ENCODE measurements around the gene ESR2. TPM values are rescaled to one million over a fixed set of nuclear protein-coding genes. Genes with fewer than 3 reads are reported as not detected.
A peak's percentile ranks its signal among the peaks of the same experiment; 100 is the strongest.

The ESR2 gene
- total RNA-seq, 1 donor from 2014 or later = 0.30 TPM

- H3K4me3 ChIP-seq = no peak overlapping the region
- no peaks in the 10 kb centered on the region for H3K9me3 ChIP-seq
- H3K27ac ChIP-seq = no peak overlapping the region
- ATAC-seq (no peak), DNase-seq (no peak)
- TF ChIP-seq CTCF (IDR thresholded peaks at IDR 0.05) = no peak
- H3K4me1 ChIP-seq = peaks cover 13% of the 10 kb centered on the region
- H3K36me3 ChIP-seq = peaks cover 11% of the 10 kb centered on the region
- intact Hi-C loops (cut with DNase I) = no loop called here
- H3K27me3 ChIP-seq (ENCODE audit: low read depth) = no peaks in the 10 kb centered on the region
These were observed 91.5 kb downstream of the ESR2 start for GRCh38 chr14:64202716-64203115.

DNA sequence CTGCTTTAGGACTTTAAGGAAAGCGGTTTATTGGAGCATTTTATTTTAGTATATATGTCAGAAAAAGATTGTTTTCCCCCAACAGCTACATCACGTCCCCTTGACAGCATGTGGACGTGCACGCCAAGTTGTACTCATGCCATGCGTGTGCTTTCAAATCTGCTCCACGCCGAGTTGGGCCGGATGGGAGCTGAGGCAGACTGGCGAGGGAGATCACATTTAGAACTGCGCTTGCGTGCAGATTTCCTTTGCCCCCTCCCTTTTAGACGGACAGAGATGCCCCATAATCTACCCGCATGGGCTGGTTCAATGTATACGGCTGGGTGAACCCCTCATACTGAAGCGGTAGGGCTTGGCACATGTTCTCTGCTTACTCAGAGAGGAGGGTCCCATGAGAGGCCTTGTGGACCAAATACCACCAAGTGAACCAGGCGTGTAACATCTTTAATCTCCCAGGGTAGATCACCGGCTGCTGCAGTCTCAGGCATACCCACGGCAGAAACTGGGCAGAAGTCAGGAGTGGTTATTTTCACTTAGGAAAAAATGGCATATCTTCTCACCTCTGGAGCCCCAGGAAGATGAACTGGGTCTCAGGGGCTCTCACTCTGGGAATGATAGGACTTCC lies 92.1 kb downstream of the ESR2 start:
- no peak for DNase-seq

GRCh38 chr14:64201296-64201695 lies 92.9 kb downstream of the ESR2 start:
- peaks cover 18% of the 10 kb centered on the region for H3K4me1 ChIP-seq
- ATAC-seq = peak; percentile 74 to 89
- peak overlapping the region; percentile 13 for H3K27ac ChIP-seq

More for the DNA sequence above, 92.1 kb downstream of the ESR2 start:
- Histone ChIP-seq H3K4me1 (peaks cover 13% of the 10 kb centered on the region), H3K27ac (no peak overlapping the region), H3K27me3 (ENCODE audit: low read depth) (no peaks in the 10 kb centered on the region), H3K4me3 (no peak overlapping the region), H3K36me3 (peaks cover 11% of the 10 kb centered on the region), H3K9me3 (no peaks in the 10 kb centered on the region)
- no peak for ATAC-seq
- no peak for TF ChIP-seq CTCF (IDR thresholded peaks at IDR 0.05)
- intact Hi-C loops (cut with DNase I) = no loop called here

GRCh38 chr14:64200170-64200569 lies 94.0 kb downstream of the ESR2 start:
- intact Hi-C loops (cut with DNase I) = no loop called here
- peak; percentile 54 to 55 for ATAC-seq

More at GRCh38 chr14:64201296-64201695, 92.9 kb downstream of the ESR2 start:
- intact Hi-C loops (cut with DNase I) = no loop called here
- DNase-seq = peak; percentile 68
- Histone ChIP-seq H3K4me3 (no peak overlapping the region), H3K27me3 (ENCODE audit: low read depth) (no peaks in the 10 kb centered on the region), H3K9me3 (no peaks in the 10 kb centered on the region), H3K36me3 (peaks cover 11% of the 10 kb centered on the region)
- no peak for TF ChIP-seq CTCF (IDR thresholded peaks at IDR 0.05)

DNA sequence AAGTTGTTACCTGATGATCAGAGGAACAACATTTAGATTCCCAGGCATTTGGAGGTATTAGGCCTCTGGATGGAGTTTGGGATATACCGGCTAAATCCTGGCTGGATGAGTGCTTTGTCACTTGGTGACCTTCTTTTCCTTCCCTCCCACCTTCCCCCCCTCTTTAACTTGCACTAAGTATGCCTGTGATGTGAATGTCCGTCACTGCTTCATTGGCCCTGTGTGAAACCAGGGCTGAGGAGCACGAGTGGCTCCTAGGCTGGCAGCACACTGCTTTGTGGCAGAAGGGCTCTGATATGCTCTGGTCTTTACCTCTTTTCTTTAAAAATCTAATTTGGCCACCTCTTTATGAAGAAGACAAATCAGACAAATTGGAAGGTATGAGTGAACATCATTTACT lies 95.7 kb downstream of the ESR2 start:
- DNase-seq (no peak), ATAC-seq (no peak)
- Histone ChIP-seq H3K4me1 (peaks cover 21% of the 10 kb centered on the region), H3K4me3 (no peak overlapping the region), H3K36me3 (peaks cover 6% of the 10 kb centered on the region), H3K27me3 (ENCODE audit: low read depth) (no peaks in the 10 kb centered on the region), H3K27ac (no peak overlapping the region), H3K9me3 (no peaks in the 10 kb centered on the region)
- intact Hi-C loops (cut with DNase I) = no loop called here
- no peak for TF ChIP-seq CTCF (IDR thresholded peaks at IDR 0.05)

More at GRCh38 chr14:64200170-64200569, 94.0 kb downstream of the ESR2 start:
- no peaks in the 10 kb centered on the region for H3K27me3 ChIP-seq (ENCODE audit: low read depth)
- no peak overlapping the region for H3K4me3 ChIP-seq
- H3K27ac ChIP-seq = peak overlapping the region; percentile 13
- H3K9me3 ChIP-seq = no peaks in the 10 kb centered on the region
- TF ChIP-seq CTCF (IDR thresholded peaks at IDR 0.05) = no peak
- DNase-seq = peak; percentile 58
- peaks cover 11% of the 10 kb centered on the region for H3K36me3 ChIP-seq
- H3K4me1 ChIP-seq = peaks cover 21% of the 10 kb centered on the region
